Retina (tissue), 1 donor: ENCODE results near the gene HLCS.

Experiments used
- DNase-seq: peaks from one replicate; pipeline ENCODE4 v3.0.0-alpha.2; 2016

Gene HLCS

GRCh38 chr21:36713746-36714145 lies 252.7 kb downstream of the HLCS start:
- DNase-seq = no peak

GRCh38 chr21:36710729-36711048 lies 255.8 kb downstream of the HLCS start:
- DNase-seq = no peak

- peak; percentile 68 for DNase-seq
These were observed 256.4 kb downstream of the HLCS start for GRCh38 chr21:36709868-36710728.

- peak; percentile 56 for DNase-seq
These were observed 257.2 kb downstream of the HLCS start for GRCh38 chr21:36709030-36709867.

GRCh38 chr21:36708286-36709029 lies 258.0 kb downstream of the HLCS start:
- DNase-seq = peak; percentile 70

- no peak for DNase-seq
These were observed 258.6 kb downstream of the HLCS start for GRCh38 chr21:36707763-36708285.

GRCh38 chr21:36706951-36707762 lies 259.3 kb downstream of the HLCS start:
- peak; percentile 70 for DNase-seq

- peak; percentile 53 for DNase-seq
These were observed 260.0 kb downstream of the HLCS start for GRCh38 chr21:36706482-36706852.

- DNase-seq = peak; percentile 61
These were observed 260.6 kb downstream of the HLCS start for GRCh38 chr21:36705679-36706481.

- peak; percentile 58 for DNase-seq
These were observed 261.4 kb downstream of the HLCS start for GRCh38 chr21:36704958-36705678.

GRCh38 chr21:36704281-36704957 lies 262.1 kb downstream of the HLCS start:
- peak; percentile 61 for DNase-seq

GRCh38 chr21:36703626-36704280 lies 262.7 kb downstream of the HLCS start:
- DNase-seq = no peak

- no peak for DNase-seq
These were observed 263.3 kb downstream of the HLCS start for GRCh38 chr21:36703123-36703522.

GRCh38 chr21:36702622-36702968 lies 263.9 kb downstream of the HLCS start:
- DNase-seq = no peak

GRCh38 chr21:36701756-36702621 lies 264.5 kb downstream of the HLCS start:
- no peak for DNase-seq

- peak; percentile 68 for DNase-seq
These were observed 265.3 kb downstream of the HLCS start for GRCh38 chr21:36700971-36701755.
